Middle frontal gyrus (tissue), 1 donor: ENCODE data around the gene ACR.

Experiments used
- DNase-seq: peaks from one replicate; pipeline ENCODE4 v3.0.0-alpha.2; 2015; ENCODE audit warnings: low spot score; ENCODE audit errors: extremely low spot score

ACR gene

DNA sequence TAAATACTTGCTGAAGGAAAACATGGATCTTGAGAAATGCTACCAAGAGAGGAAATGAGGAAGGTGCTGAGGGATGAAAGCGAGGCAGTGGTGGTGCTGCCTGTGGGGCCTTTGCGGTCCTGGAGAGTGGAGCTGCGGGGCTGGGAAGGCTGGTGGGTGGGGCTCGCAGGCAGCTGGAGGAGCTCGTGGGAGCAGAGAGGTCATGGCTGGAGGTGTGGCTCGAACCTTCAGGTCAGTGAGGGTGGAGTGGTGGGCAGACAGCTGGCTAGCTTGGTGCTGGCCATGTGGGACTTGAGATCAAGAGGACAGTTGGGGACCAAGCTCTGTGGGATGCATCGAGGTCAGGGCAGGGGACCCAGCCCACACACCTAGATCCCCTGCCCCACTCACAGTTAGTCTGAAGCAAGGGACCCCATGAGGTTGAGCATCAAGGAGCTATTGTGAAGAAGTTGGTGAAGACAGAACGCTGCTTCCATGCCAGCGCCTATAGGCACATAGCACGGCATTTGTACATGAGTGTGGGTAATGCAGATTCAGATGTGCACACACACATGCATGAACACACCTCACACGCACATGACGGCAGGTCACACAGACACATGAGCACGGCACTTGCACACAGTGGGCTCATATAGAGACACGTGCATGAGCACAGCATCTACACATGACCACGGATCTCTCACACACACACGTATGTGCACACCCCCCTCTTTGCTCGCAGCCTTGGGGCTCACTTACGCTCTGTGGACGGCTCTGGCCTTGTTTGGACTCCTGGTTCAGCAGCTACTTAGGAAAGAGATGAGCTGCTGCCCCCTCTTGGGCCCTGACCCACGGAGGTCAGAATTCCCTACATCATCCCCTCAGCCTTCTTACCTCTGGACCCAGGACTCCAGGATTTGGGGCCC is 34.9 kb upstream of the ACR start:
- DNase-seq, result no peak

DNA sequence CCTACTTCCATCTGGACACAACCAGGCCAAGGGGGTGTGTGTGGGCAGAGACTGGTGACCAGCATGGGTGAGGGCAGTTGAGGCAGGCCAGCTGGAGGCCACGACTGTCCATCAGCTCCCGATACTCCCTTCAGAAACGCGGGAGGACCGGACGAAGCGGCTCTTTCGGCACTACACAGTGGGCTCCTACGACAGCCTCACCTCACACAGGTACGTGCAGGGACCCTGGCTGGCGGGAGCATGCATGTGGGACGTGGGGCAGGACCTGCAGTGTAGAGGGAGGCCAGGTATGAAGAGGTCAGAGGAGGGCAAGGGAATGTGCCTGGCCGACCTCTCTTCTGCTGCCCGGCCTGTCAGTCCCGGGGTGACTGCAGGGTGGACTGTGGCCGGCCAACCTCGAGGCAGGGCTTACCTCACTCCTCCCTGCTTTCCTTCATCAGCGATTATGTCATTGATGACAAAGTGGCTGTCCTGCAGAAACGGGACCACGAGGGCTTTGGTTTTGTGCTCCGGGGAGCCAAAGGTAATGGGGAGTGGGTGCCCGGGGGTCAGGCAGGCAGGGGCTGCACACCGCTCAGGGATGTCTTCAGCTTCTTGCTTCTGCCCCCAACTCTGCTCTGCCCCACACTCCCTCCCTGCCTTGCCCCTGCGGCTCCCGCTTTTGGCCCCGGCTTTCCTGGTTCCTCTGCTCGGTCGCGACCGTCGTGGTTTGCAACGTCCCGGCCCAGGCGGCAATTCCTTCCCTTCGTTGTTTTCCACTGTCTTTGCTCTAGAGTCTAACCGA is 34.1 kb upstream of the ACR start:
- DNase-seq, result no peak

DNA sequence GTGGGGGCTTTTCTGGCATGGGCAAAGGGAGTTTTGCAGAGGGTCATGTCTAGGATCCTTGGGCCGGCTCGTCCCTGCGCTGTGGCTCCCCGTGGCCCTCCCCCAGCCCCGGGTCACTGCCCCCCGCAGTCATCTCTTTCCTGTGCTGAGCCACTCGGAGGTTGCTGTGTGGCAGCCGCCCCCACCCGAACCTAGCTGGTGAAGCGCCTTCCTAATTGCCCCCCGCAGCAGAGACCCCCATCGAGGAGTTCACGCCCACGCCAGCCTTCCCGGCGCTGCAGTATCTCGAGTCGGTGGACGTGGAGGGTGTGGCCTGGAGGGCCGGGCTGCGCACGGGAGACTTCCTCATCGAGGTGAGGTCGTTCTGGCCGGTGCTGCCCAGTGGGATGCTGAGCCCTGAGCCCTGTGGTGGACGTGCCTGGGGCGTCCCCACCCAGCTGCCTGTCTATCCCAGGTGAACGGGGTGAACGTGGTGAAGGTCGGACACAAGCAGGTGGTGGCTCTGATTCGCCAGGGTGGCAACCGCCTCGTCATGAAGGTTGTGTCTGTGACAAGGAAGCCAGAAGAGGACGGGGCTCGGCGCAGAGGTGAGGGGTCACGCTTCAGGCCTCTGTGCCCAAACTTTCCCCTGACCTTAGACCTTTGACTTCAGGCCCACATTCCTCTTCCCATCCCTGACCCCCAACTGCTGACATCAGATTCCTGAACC is 33.3 kb upstream of the ACR start:
- no peak for DNase-seq

DNA sequence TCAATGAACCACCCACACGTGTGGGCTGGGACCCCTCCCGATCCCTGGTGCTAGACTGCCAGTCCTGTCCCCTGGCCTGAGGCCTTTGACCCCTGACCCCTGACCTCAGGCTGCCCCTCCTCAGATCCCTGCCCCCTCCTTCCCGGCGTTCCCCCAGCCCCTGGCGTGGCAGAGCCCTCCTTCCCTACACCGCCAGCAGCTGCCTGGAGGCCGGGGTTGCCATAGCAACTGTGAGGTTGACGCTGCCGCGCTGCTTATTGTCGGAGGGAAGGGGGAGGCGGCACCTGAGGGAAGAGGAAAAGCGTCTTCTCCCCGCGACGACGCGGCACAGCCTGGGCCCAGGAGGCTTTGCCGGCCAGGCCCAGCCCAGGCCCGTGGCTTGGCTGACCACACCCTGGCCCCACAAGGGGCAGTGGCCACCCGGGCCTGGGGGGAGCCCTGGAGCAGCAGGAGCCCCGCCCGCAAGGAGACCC is 32.7 kb upstream of the ACR start:
- DNase-seq, result peak; percentile 57

DNA sequence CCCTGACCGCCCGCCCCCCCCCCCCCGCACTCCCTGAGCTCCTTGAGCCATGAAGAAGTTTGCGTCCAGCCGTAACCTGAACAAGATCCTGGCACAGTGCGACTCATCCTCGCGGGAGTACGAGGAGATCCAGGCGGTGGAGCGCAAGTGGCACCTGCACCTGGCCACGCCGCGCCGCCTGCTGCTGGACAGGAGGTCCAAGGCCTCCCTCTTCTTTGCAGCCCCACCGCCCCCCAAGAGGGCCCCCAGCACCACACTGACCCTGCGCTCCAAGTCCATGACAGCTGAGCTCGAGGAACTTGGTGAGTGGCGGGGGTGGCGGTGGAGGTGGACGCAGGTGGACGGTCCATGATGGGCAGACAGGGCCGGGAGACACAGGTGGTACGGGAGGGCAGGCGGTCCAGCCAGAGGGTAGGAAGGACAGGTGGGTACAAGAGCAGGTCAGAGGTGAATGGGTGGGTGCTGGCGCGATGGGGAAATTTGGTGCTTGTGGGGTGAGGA is 32.1 kb upstream of the ACR start:
- DNase-seq, result no peak

DNA sequence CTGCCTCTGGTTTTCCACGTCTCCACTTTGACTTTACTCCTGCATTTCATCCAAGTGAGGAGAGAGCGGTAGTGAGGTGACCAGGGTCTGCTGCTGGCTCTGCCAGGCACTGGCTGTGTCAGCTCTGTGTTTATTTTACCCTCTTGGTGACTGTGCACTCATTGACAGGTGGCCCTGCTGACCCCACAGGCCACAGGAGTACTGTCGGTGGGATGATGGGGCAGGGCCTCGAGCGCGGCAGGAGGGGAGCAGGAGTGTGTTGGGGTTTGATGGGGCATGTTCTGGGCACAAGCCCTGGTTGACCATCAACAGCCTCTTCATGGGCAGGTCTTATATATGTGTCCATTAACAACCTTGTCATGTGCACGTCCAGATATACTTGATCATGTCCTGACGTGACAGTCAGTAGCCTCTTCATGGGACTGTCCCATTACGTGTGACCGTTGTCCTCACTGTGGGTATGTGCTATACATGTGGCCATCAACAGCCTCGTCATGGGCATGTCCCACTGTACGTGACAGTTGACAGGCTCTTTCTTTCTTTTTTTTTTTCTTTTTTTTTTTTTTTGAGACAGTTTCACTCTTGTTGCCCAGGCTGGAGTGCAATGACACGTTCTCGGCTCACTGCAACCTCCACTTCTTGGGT is 31.4 kb upstream of the ACR start:
- no peak for DNase-seq

DNA sequence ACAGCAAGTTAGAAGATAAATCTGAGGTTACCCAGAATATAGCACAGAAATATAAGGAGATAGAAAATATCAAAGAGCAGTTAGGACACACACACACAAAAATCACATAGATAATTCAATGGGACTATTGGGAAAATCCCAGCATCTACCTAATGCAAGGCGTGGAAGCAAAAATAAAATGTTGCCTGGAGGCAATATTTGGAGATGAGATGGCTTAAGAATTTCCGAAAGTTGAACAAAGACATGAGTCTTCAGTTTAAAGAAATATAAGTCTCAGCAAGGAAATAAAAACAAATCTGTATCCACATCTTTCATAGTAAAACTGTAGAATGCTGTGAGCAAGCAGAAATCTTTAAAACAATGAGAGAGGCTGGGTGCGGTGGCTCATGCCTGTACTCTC is 29.5 kb upstream of the ACR start:
- DNase-seq, result no peak

DNA sequence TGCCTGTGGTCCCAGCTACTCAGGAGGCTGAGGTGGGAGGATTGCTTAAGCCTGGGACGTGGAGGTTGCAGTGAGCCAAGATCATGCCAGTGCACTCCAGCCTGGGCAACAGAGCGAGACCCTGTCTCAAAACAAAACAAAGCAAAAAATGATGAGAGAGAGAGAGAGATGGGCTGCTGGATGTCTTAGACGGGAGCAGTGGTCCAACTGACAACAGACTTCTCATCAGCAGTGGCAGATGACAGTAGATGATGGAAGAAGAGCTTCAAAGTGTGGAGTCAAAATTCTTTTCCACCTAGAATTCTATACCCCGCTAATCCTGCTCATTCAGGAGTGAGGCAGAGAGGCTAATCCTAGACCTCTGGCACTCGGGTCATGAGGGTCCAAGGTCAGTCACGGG is 29.0 kb upstream of the ACR start:
- no peak for DNase-seq

DNA sequence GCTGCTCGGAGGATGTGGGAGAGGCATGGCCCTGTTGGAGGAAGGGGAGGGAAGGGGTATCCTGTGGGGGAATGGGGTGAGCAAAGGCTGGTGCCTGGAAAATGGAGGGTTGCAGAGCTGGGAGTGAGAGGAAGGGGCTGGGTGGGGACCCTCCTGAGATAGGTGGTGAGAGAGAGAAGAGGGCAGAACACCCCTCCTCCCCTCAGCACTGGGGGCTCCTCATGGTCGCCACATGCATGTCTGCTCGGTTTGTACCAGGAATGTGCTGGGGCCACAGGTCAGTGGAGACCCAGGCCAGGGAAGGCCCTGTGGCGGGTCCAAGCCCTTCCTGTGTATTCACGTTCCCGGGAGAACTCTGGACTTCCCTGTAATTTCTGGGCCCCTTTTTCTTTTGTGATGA is 27.8 kb upstream of the ACR start:
- DNase-seq, result no peak

DNA sequence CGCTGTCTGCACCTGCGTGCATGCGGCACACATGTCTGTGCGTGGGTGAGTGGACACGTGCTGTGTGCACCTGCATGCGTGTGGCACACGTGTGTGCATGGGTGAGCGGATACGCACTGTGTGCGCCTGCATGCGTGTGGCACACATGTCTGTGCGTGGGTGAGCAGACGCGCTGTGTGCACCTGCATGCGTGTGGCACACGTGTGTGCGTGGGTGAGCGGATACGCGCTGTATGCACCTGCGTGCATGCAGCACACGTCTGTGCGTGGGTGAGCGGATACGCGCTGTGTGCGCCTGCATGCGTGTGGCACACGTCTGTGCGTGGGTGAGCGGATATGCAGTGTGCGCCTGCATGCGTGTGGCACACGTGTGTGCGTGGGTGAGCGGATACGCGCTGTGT is 27.1 kb upstream of the ACR start:
- no peak for DNase-seq

DNA sequence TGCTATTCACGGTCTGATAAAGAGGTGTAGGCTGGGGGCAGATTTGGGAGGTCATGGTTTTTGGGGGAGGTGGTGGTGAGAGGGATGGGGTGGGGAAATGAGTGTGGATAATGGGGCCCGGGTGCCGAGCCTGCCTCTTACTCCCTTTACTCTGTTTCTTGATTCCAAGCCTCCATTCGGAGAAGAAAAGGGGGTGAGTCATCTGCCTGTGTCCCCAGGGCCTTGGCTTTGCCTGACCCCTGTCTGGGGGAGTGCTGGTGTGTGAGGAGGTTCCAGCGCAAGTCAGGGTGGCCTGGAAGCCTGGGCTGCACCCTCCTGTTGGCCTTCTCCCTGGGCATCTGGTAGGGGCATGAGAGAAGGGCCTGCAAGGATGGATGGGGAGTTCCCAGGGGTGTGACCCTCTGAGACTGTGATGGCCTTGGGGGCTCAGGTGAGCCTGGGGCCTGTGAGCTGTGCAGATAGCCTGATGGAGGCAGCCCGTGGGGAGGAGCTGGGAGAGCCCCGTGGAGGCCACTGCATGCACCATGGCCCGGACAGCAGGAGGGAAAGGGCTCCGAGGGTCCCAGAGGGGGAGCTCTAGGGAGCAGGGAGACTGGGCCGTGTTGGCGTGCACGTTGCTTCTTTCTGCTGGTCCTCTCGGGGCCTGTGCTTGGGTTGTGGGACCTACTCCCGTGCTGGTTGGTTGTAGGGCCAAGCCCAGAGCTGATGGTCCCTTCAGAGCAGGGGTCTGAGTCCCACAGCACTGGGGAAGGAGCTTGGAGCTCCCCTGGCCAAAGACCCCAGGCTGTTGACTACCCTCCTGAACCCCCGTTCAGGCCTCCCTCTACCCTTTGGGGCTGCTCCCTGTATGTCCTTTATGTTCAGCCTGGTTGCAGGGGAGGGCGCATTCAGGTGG is 26.3 kb upstream of the ACR start:
- DNase-seq, result no peak

DNA sequence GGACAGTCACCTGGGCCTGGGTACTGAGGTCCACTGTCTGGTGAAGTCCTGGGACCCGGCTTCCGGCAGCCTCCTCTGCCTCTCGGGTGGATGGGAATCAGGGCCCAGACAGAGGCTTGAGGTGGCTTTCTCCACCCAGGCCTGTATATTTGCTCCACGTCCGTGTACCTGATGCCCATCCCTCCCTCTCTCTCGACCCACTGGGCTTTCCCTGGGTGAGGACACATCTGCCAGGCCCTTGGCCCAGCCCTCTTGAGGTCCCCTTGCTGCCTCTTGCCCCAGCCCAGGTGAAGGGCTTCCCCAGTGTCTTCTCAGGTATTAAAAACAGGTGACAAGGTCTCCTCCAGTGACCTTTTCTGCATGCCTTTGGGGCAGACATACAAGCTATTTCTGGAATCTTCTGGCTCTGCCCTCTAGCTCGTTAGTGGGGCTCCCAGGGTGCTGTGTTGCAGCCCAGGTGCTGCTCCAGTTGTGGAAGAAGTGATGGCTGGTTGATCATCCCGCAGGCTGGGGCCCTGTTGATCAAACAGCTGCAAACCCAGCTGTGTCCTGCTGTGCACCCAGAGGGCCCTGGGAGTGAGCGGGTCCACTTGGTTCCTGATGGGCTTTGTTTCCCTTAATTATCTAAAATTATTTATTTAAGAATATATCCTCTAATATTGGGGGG is 25.5 kb upstream of the ACR start:
- DNase-seq, result no peak

DNA sequence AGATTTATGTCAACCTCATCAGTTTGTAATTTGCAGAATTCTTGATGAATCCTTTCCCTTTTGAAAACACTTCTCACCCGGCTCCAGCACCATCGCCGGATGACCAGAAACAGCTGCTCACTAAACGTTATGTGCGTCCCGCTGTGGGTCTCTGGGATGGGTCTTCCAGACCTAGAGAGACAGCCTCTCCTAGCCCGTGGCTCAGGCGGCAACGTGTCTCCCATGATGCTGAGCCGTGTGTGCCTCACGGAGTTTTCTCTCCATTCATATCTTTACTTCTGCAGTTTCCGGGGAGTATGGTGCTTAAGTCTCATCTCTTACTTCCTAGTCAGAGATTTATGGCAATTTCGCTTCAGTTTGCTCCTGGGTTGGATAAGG is 25.0 kb upstream of the ACR start:
- no peak for DNase-seq

DNA sequence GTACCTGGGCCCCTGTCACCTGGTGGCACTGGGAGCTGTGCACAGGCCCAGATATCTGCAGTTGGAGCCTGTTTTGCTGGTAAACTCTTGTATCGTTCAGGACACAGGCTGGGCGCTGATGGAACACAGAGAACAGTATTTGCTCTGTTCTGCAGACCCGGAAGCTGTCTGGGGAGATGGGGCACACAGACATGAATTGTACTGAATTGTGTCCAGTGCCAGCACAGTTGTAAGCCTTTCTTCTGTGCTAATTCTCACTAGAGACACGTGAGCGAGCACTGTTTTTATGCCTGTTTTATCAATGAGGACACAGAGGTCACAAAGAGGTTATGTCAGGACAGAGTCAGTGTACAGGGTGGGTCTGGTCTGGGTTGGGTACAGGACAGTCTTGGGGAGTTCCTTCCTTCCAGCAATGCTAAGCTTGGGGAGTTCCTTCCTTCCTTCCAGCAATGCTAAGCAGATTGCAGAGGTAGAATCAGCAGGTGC is 24.4 kb upstream of the ACR start:
- DNase-seq, result peak; percentile 81

DNA sequence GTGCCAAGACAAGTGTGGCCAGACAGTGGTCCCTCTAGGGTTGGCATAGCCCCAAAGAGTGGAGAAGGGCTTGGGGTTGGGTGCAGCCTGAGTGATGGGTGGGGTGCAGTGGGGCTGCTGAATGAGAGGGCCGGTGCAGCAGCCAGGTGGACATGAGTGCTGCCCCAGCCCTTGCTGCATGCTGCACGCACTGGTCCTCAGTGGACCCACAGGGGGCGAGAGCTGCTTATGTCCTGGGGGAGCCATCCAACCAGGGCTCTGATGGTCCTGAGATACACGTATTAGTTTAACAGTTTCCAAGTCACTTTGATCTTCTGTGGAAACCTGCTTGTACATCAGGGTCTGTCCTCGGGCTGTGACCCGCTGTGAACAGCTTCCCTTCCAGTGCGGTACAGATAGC is 23.9 kb upstream of the ACR start:
- no peak for DNase-seq

DNA sequence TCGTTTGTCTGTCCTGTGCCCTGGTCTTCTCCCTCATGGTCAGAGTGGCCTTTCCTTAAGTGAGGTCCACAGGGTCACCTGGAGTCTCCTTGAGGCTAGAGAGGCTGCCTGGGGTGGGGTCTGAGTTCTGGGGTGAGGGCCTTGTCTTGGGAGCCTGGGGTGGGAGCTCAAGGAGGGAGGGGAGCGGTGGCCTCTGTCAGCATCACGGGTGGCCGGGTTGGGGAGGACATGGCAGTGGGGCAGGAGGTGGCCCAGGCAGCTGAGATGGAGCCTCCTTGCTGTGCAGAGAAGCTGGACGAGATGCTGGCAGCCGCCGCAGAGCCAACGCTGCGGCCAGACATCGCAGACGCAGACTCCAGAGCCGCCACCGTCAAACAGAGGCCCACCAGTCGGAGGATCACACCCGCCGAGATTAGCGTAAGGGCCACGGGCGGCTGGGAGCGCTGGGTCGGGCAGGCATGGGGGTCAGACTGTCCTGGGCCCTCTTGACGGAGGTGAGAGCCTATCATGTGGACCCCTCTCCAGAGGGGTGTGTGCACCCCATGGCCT is 23.3 kb upstream of the ACR start:
- no peak for DNase-seq

DNA sequence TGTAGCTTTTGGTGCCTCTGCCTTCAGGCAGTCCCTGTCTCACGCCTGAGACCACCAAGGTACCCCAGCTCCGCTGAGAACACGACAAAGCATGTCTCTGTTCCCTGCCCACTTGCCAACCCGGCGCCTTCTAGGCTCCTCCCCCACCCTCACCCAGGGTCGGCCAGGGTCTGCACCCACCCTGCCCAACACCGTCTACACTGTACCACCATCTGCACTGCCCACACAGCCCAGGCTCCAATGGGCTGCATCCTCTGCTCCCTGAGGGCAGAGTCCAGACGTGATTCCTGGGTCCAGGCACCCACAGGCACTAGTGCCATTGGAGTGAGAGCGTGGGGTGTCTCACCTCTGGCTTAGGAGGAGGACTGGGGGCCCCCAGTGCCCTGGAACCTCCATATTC is 22.8 kb upstream of the ACR start:
- no peak for DNase-seq

DNA sequence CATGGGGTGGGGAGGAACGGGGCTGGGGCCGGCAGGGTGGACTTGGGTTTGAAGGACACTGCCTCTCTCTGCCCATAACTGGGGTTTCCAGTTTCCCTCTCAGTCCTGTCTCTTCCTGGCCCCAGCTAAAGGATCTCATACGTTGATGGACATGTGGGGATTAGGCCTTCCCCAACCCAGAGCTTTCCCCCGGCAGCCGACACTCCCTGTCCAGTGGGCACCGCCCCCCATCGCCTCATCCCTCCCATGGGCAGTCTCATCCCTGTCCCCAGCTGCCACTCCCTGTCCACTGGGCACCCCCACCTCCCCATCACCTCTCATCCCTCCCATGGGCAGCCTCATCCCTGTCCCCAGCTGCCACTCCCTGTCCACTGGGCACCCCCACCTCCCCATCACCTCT is 22.2 kb upstream of the ACR start:
- no peak for DNase-seq

DNA sequence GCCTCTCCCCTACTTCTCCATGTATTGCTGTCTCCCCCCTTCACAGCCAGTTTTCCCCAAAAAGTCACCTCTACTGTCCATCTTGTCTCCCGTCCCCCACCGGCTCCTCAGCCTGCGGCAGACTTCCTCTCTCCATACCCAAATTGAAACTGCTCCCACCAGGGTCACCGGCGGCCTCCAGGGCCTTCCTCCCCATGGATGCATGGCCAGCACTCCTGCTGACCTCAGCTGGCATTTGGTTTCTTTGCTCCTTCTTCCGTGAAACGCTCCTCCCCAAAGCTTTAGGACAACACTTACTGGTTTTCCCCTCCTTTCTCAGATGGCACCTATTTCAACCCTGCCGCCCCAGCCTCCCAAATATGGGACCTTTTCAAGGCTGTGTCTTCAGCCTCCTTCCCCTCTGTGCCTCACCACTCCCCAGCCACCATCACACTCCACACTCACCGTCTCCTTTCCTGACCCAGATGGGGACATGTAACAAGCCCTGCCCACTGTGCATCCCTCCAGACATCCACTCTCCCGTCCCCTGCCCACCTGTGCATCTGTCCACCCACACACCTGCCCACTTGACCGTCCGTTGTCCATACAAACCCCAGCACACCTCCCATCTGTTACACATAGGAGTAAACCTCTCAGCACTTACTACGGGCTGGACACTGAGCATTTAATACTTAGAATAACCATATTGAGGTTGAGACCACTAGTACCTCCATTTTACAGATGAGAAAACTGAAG is 21.5 kb upstream of the ACR start:
- DNase-seq, result no peak
